Right forelimb (tissue), 1 donor: ENCODE measurements around the gene RABGAP1.

Source experiments
- DNase-seq: peaks from one replicate; pipeline ENCODE4 v3.0.0-alpha.2; 2018

RABGAP1 gene

GRCh38 chr9:122944960-122945888 is 4.4 kb downstream of the RABGAP1 start:
- no peak for DNase-seq

DNA sequence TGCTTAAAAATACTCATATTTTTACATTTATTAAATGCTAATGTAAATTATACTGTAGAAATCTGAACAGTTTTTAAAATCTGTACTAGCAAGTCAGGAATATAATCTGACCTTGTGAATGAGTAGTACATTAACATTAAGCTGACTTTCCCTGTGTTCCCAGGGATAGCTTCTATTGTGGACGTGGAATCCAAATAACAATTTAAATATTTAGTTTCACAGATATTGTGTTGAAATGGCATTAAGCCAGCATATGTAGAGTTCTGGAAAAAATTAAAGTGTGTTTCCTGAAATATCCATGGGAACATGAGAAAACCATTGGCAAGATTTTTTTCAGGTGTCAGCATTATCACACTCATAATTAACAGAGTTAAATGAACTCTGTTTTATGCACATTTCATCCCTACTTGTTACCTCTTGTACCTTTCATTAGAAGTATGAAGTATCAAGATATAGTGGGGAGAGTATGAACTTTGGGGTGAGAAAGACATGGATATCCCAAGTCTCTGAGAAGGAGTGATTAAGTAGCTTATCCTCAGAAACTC is 5.7 kb downstream of the RABGAP1 start:
- DNase-seq: no peak

- no peak for DNase-seq
Measured at GRCh38 chr9:122948313-122948712, 7.5 kb downstream of the RABGAP1 start.

DNA sequence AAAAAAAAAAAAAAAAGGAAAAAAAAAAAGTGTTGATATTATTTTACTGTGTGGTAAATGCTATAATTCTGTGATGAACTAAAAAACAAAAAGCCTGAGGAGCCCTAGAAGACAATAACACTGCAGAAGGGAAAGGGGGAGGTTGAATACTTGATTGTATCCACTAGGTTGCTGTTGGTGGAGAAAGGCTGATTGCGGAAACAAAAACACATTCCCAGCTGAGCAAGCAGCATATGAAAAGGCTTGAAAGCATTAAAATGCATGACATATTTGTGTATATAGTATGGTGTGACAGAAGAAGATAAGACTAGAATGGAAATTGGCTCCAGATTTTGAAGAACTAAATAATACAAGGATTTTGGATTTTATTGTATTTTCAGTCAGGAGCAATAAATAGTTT is 8.9 kb downstream of the RABGAP1 start:
- DNase-seq: no peak

DNA sequence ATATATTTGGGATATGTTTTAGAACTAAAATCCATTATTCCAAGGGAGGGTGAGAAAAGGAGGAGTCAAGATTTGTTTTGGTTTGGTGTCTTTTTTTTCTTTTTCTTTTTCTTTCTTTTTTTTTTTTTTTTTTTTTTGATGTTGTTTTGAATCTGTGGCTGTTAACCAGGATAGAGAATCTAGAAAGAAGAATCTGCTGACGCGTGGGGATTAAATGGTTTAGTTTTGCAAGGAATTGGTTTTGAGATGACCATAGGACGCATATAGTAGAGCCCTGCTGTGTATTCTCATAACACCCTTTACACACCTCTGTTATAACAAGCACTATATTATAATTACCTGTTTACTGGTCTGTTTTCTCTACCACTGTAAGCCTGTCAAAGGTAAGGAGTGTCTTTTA is 9.4 kb downstream of the RABGAP1 start:
- DNase-seq: no peak

GRCh38 chr9:122951056-122951455 is 10.2 kb downstream of the RABGAP1 start:
- DNase-seq: no peak

GRCh38 chr9:122954253-122954691 is 13.5 kb downstream of the RABGAP1 start:
- no peak for DNase-seq

DNA sequence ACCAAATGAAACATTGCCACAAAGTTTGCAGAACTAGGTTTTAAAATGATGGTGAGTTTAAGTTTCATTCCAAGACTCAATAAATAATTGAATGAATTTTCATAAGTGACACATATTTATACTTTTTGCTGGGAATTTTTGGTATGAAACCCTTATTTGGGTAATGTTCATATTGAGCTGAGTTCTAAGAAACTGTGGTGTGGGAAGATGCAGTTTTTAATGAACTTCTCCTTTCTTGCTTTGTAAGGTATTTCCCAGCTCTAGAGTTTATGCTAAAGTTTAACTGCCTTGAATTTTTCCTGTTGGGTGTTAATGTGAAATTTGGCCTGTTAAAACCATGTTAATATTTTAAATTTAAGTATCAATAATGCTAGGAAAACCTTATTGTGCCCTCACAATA is 15.1 kb downstream of the RABGAP1 start:
- DNase-seq: no peak

DNA sequence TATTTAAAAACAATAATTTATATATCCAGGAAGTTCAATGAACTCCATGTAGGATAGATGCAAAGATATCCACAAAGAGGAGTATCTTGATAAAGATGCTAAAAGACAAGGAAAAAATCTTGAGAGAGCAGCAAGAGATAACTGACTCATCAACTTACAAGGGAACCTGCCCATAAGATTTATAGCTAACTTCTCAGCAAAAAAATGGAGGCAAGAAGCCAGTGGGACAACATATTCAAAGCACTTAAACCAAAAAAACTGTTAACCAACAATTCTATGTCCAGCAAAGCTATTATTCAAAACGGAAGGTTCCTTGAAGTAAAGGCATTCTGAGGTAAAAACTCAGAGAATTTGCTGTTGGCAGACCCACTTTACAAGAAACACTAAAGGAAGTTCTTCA is 20.3 kb downstream of the RABGAP1 start:
- no peak for DNase-seq

GRCh38 chr9:122975196-122975595 is 34.4 kb downstream of the RABGAP1 start:
- no peak for DNase-seq

DNA sequence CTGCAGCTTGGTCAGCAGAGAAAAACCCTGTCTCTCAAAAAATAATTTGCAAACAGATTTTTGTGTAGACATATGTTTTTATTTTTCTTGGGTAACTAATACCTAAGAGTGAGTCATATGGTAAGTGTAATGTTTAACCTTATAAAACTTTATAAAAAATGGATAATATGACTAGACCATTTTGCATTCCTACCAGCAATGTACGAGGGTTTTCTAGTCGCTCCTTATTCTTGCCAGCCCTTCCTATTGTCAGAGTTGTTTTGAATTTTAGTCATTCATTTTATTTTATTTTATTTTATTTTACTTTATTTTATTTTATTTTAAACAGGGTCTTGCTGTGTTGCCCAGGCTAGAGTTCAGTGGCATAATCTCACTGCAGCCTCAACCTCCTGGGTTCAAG is 37.8 kb downstream of the RABGAP1 start:
- DNase-seq: no peak

GRCh38 chr9:122986010-122986409 is 45.2 kb downstream of the RABGAP1 start:
- DNase-seq: no peak

DNA sequence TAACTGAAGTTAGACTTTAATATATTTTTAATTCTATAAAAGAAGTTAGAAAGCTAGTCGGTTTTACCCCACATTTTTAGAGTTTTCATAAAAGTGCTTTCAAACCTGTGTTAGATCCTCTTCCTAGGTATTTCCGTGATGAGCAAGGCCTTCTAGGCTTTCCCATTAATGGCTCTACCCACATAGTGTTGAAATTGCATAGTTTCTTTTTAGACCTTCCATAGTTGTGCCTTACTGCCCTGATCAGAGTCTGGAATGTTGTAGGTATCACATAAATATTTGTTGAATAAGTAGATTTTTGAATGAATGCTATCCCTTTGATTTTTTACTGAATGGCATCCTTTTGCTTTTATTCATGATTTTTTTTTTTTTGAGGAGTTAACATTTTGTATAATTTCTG is 47.3 kb downstream of the RABGAP1 start:
- DNase-seq: no peak

- no peak for DNase-seq
Measured at GRCh38 chr9:122988920-122989621, 48.3 kb downstream of the RABGAP1 start.

GRCh38 chr9:122991370-122991830 is 50.6 kb downstream of the RABGAP1 start:
- DNase-seq: no peak

DNA sequence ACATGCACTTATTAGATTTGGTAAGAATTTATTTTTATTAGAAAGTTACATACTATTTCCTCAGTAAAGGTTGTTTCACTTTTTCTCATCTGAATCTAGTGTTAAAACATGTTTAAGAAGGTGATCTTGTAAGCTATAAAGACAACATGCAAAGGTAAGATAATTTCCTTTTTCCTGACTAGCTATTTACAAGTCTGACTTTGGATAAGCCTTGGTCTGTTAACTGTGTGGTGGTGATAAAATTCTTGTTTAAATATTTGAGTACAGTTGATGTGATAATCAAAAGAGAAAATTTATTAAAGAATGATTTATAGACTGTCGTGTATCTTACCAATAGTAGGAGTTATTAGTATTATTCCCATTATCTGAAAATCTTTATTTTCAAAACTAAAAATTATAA is 55.8 kb downstream of the RABGAP1 start:
- DNase-seq: no peak

DNA sequence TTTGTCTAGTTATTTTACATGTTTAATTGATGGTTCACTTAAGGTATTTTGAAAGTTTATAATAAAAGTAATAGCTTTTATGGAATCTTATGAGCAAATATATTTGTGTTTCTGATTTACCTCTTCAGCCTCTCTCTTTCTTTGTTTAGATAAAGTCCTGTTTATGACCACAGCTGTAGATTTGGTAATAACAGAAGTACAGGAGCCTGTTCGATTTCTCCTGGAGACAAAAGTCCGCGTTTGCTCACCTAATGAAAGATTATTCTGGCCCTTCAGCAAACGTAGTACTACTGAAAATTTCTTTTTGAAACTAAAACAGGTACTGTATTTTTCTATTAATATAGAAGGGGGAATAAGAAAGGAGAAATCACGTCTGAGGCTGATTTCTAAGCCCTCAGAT is 57.6 kb downstream of the RABGAP1 start:
- no peak for DNase-seq

GRCh38 chr9:123000371-123001068 is 59.7 kb downstream of the RABGAP1 start:
- DNase-seq: no peak

DNA sequence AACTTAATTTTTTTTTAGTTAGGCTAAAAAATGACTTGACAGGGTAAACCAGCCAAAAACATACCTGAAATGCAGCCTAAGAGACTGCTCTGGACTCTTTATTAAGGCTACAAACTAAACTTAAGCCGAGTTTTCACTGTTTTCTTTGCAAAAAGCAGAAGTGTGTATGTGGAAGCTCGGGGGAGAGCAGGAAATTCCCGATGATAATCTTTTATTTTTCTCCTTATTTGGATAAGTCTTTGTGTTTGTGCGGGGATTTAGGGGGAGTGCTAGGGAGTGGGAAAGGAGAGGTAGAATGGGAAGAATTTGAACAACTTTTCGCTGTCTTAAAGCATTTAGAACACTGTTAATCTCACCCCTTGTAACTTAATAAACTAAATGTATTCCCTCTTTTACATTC is 61.9 kb downstream of the RABGAP1 start:
- DNase-seq: no peak

- DNase-seq: no peak
Measured at GRCh38 chr9:123003466-123003865, 62.6 kb downstream of the RABGAP1 start.

DNA sequence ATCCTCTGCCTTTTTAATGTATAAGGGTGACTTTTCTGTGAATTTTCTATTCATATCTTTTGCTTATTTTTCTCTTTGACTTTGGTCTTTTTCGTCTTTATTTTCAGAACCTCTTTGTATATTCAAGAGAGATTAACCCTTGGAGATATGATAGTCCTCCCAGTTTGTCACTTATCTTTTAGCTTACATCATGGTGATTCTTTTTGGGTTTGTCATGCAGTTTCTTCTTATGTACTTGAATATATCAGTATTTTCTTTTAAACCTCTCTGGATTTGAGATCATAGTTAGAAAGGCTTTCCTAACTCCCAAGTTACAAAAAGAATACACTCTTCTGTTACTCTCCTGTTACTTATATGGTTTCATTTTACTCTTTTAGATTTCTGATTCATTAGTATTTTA is 65.1 kb downstream of the RABGAP1 start:
- DNase-seq: no peak

GRCh38 chr9:123007269-123007668 is 66.4 kb downstream of the RABGAP1 start:
- DNase-seq: no peak

DNA sequence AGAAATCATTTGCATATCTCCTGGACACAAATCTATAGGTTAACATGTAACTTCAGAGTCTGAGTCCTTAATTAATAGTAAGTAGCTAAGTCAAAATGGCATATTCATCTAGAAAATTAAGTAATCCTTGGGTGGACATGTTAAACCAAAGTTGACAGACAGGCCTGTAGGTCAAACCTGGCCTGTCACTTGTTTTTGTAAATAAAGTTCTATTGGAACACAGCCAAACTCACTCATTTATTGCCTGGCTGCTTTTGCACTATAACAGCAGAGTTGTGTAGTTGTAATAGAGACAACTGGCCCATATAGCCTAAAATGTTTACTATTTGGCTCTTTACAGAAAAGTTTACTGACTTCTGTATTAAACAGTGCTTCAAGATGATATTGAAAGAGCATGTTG is 68.1 kb downstream of the RABGAP1 start:
- no peak for DNase-seq
